Measurements from ENCODE around the gene RPS21. TPM values are rescaled to one million over a fixed set of nuclear protein-coding genes. Genes with fewer than 3 reads are reported as not detected.

Gene RPS21
- total and polyA plus RNA-seq, 2 of the 13 experiments (the other 11 are each of a cell fraction or from before 2014, with no cell fraction given) = 2,647 to 11,063 TPM

GRCh38 chr20:62405108-62405980 is 18.4 kb downstream of the RPS21 start (continued):
- TF ChIP-seq ATF2 (CRISPR knock-in tag; IDR thresholded peaks at IDR 0.05) (peak; percentile 98), CBX2 (IDR thresholded peaks at IDR 0.05; ENCODE audit: low read depth, low read length) (no peak), CBX2 (CRISPR knock-in tag; IDR thresholded peaks at IDR 0.05; ENCODE audit: low read depth) (no peak; the same call in 1 of the 2 replicates), ZNF18 (CRISPR knock-in tag; IDR thresholded peaks at IDR 0.05; ENCODE audit: insufficient replicate concordance) (no peak), NCOA5 (CRISPR knock-in tag; IDR thresholded peaks at IDR 0.05) (no peak), ZNF34 (CRISPR knock-in tag; IDR thresholded peaks at IDR 0.05; ENCODE audit: borderline replicate concordance) (no peak), ZNF230 (CRISPR knock-in tag; IDR thresholded peaks at IDR 0.05) (no peak), MYC (CRISPR knock-in tag; IDR thresholded peaks at IDR 0.05; ENCODE audit: borderline replicate concordance) (peak; percentile 58; the same call in 1 of the 2 replicates), ZNF296 (CRISPR knock-in tag; conservative IDR thresholded peaks at IDR 0.05) (no peak), ZNF790 (CRISPR knock-in tag; IDR thresholded peaks at IDR 0.05; ENCODE audit: borderline replicate concordance) (no peak), ZSCAN12 (CRISPR knock-in tag; IDR thresholded peaks at IDR 0.05) (no peak), ZNF24 (IDR thresholded peaks at IDR 0.05) (no peak), AGO2 (optimal IDR thresholded peaks at IDR 0.05; ENCODE audit: low read depth, low read length) (peak; percentile 69), SMAD3 (CRISPR knock-in tag; IDR thresholded peaks at IDR 0.05) (peak; percentile 51; the same call in 1 of the 2 replicates), ZNF124 (CRISPR knock-in tag; IDR thresholded peaks at IDR 0.05) (0 out of 2 replicates have a peak, but pooled peaks have one; percentile 36), CCDC6 (CRISPR knock-in tag; IDR thresholded peaks at IDR 0.05) (0 out of 2 replicates have a peak, but pooled peaks have one; percentile 48), ZNF678 (CRISPR knock-in tag; IDR thresholded peaks at IDR 0.05) (0 out of 2 replicates have a peak, but pooled peaks have one; percentile 25), BORCS8-MEF2B (CRISPR knock-in tag; IDR thresholded peaks at IDR 0.05) (peak; percentile 68; the same call in 1 of the 2 replicates), ZZZ3 (CRISPR knock-in tag; IDR thresholded peaks at IDR 0.05; ENCODE audit: borderline replicate concordance) (no peak), YEATS4 (CRISPR knock-in tag; IDR thresholded peaks at IDR 0.05; ENCODE audit: borderline replicate concordance) (no peak), ZNF235 (CRISPR knock-in tag; IDR thresholded peaks at IDR 0.05; ENCODE audit: borderline replicate concordance) (no peak), TFAP4 (IDR thresholded peaks at IDR 0.05; ENCODE audit: borderline replicate concordance, low read depth) (no peak), CBFB (CRISPR knock-in tag; IDR thresholded peaks at IDR 0.05) (no peak), HNRNPK (IDR thresholded peaks at IDR 0.05; ENCODE audit: low read depth, low read length, poor library complexity, severe bottlenecking) (no peak), KLF9 (CRISPR knock-in tag; IDR thresholded peaks at IDR 0.05; ENCODE audit: low read depth) (no peak), MLLT10 (CRISPR knock-in tag; IDR thresholded peaks at IDR 0.05) (no peak)
- TF ChIP-seq, protein P1, sequence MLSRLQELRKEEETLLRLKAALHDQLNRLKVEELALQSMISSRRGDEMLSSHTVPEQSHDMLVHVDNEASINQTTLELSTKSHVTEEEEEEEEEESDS (CRISPR knock-in tag; IDR thresholded peaks at IDR 0.05; ENCODE audit: borderline replicate concordance) = no peak

Measured in HepG2 (cell line).